ENCODE results near the gene C21orf58. TPM values are rescaled to one million over a fixed set of nuclear protein-coding genes. Genes with fewer than 3 reads are reported as not detected.

Gene C21orf58
- total RNA-seq, 6 donors from 2014 or later, result 3.2 to 35.6 (median 6.7) TPM

DNA sequence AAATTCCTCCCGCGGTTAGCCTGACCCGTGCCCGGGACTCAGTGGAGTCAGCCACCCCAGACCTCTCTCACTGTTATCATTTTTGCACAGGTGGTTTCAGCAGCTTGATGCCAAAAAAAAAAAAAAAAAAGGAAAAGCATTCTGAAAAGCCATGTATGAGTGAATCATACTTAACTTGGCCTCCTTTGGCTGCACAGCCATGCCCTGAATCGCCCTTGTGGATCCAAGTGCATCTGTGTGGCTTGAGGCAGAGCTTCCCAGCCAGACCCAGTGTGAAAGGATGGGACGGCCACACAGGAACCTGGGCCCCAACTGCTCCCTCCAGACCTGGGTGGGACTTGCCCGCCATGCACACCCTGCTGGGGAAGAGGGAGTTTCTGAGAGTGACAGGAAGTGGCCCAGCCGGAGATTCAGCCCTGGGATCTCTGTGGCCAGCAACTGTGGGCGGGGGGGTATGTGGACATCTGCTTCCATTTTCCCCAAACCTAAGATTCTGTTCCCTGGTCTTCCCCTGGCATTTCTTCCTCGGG is 29.0 kb downstream of the C21orf58 start:
- peaks cover 0 to 7% (median 6%) of the 10 kb centered on the region in 4 donors for H3K36me3 ChIP-seq
- H3K9me3 ChIP-seq, result no peaks in the 10 kb centered on the region
- peaks cover 0 to 9% (median 1%) of the 10 kb centered on the region in 4 donors for H3K27me3 ChIP-seq
- DNase-seq (no peak), ATAC-seq (ENCODE audit: low FRiP score in 2 of 2) (peak; percentile 14 to 20)
- 61 to 64% methylated on average over 7 to 9 of the region's 10 CpGs for WGBS, 2 donors
- TF ChIP-seq EP300 (IDR thresholded peaks at IDR 0.05) (no peak), POLR2AphosphoS5 (IDR thresholded peaks at IDR 0.05) (no peak), POLR2A (IDR thresholded peaks at IDR 0.05) (no peak), CTCF (IDR thresholded peaks at IDR 0.05) (no peak)
- no peak overlapping the region for H3K27ac ChIP-seq
- H3K4me1 ChIP-seq, result peaks cover 10 to 23% (median 14%) of the 10 kb centered on the region in 4 donors
- no peak overlapping the region for H3K4me3 ChIP-seq

- no peak for ATAC-seq (ENCODE audit: low FRiP score in 2 of 2)
- H3K4me3 ChIP-seq, result no peak overlapping the region
- H3K27ac ChIP-seq, result no peak overlapping the region
- TF ChIP-seq POLR2A (IDR thresholded peaks at IDR 0.05) (no peak), CTCF (IDR thresholded peaks at IDR 0.05) (no peak), EP300 (IDR thresholded peaks at IDR 0.05) (no peak), POLR2AphosphoS5 (IDR thresholded peaks at IDR 0.05) (no peak)
- H3K36me3 ChIP-seq, result peaks cover 0 to 7% (median 6%) of the 10 kb centered on the region in 4 donors
- WGBS, 2 donors, result 100% methylated on average over 2 of the region's 2 CpGs
- H3K4me1 ChIP-seq, result peaks cover 3 to 20% (median 9%) of the 10 kb centered on the region in 4 donors
- H3K27me3 ChIP-seq, result no peaks in the 10 kb centered on the region
- no peak for DNase-seq
- H3K9me3 ChIP-seq, result no peaks in the 10 kb centered on the region
Observed at GRCh38 chr21:46291561-46291960, 32.1 kb downstream of the C21orf58 start.

DNA sequence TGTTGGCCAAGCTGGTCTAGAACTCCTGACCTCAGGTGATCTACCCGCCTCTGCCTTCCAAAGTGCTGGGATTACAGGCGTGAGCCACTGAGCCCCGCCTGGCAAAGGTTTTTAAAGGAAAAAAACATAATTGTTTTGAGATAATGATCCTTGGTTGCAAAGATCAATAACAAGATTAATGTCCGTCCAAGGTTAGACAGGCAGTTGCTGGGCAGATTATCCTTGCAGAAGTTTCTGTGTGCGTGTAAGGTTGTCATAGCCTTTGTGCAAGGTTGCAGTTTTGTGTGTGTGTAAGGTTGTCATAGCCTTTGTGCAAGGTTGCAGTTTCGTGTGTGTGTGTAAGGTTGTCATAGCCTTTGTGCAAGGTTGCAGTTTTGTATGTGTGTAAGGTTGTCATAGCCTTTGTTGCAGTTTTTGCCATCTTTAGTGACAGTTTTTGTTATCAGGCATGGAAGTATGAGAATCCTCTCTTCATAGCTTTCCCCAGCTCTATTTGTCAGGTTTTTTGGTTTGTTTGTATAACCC is 34.0 kb downstream of the C21orf58 start:
- DNase-seq, result no peak
- H3K27ac ChIP-seq, result no peak overlapping the region
- no peaks in the 10 kb centered on the region for H3K9me3 ChIP-seq
- no peak for TF ChIP-seq POLR2A (IDR thresholded peaks at IDR 0.05)
- TF ChIP-seq POLR2AphosphoS5 (IDR thresholded peaks at IDR 0.05), result no peak
- TF ChIP-seq CTCF (IDR thresholded peaks at IDR 0.05), result no peak
- TF ChIP-seq EP300 (IDR thresholded peaks at IDR 0.05), result no peak
- H3K36me3 ChIP-seq, result peaks cover 0 to 7% (median 6%) of the 10 kb centered on the region in 4 donors
- no peak for ATAC-seq (ENCODE audit: low FRiP score in 2 of 2)
- no peak overlapping the region for H3K4me3 ChIP-seq
- H3K4me1 ChIP-seq, result peaks cover 11 to 20% (median 17%) of the 10 kb centered on the region in 4 donors
- no peaks in the 10 kb centered on the region for H3K27me3 ChIP-seq
- 72 to 79% methylated on average over 6 of the region's 6 CpGs for WGBS, 2 donors

GRCh38 chr21:46287541-46287940 is 36.1 kb downstream of the C21orf58 start:
- Histone ChIP-seq H3K9me3 (no peaks in the 10 kb centered on the region), H3K27ac (peak overlapping the region in 1 of 4 donors; percentile 96), H3K36me3 (peaks cover 0 to 12% (median 8%) of the 10 kb centered on the region in 4 donors), H3K4me3 (peak overlapping the region in 1 of 4 donors; percentile 99), H3K4me1 (peaks cover 33 to 42% (median 38%) of the 10 kb centered on the region in 4 donors), H3K27me3 (no peaks in the 10 kb centered on the region)
- no peak for TF ChIP-seq EP300 (IDR thresholded peaks at IDR 0.05)
- no peak for TF ChIP-seq POLR2AphosphoS5 (IDR thresholded peaks at IDR 0.05)
- TF ChIP-seq POLR2A (IDR thresholded peaks at IDR 0.05), result no peak
- TF ChIP-seq CTCF (IDR thresholded peaks at IDR 0.05), result no peak
- no peak for DNase-seq
- no peak for ATAC-seq (ENCODE audit: low FRiP score in 2 of 2)
- WGBS, 2 donors, result 86 to 94% methylated on average over 10 of the region's 10 CpGs

GRCh38 chr21:46286648-46287002 is 37.0 kb downstream of the C21orf58 start:
- Histone ChIP-seq H3K4me3 (peak overlapping the region; percentile 74 to 99 (median 93)), H3K36me3 (peaks cover 0 to 17% (median 6%) of the 10 kb centered on the region in 4 donors), H3K27me3 (no peaks in the 10 kb centered on the region), H3K4me1 (peaks cover 41 to 51% (median 46%) of the 10 kb centered on the region in 4 donors), H3K9me3 (no peaks in the 10 kb centered on the region), H3K27ac (peak overlapping the region; percentile 93 to 96 (median 95))
- WGBS, 2 donors, result 1 to 2% methylated on average over 16 of the region's 16 CpGs
- DNase-seq (no peak), ATAC-seq (ENCODE audit: low FRiP score in 2 of 2) (no peak)
- TF ChIP-seq POLR2A (IDR thresholded peaks at IDR 0.05) (no peak), POLR2AphosphoS5 (IDR thresholded peaks at IDR 0.05) (no peak), EP300 (IDR thresholded peaks at IDR 0.05) (no peak), CTCF (IDR thresholded peaks at IDR 0.05) (no peak)

Data from upper lobe of left lung (tissue), 6 donors.